HG02938 (cell line): Measurements from ENCODE around the gene NAB2.
"Not testable (repeated sequence)": the region's sequence is repeated elsewhere in the genome, so short reads cannot be mapped to it uniquely, and the experiment has no call there.

Experiments
- ATAC-seq: cut with Tn5 transposase; IDR thresholded peaks from one replicate; pipeline ENCODE4 v1.9.1; 2021; ENCODE audit warnings: mild to moderate bottlenecking, moderate library complexity; ENCODE audit not compliant: unreplicated experiment

NAB2 gene

GRCh38 chr12:57109207-57110103, 20.5 kb downstream of the NAB2 start:
- ATAC-seq, result no peak

DNA sequence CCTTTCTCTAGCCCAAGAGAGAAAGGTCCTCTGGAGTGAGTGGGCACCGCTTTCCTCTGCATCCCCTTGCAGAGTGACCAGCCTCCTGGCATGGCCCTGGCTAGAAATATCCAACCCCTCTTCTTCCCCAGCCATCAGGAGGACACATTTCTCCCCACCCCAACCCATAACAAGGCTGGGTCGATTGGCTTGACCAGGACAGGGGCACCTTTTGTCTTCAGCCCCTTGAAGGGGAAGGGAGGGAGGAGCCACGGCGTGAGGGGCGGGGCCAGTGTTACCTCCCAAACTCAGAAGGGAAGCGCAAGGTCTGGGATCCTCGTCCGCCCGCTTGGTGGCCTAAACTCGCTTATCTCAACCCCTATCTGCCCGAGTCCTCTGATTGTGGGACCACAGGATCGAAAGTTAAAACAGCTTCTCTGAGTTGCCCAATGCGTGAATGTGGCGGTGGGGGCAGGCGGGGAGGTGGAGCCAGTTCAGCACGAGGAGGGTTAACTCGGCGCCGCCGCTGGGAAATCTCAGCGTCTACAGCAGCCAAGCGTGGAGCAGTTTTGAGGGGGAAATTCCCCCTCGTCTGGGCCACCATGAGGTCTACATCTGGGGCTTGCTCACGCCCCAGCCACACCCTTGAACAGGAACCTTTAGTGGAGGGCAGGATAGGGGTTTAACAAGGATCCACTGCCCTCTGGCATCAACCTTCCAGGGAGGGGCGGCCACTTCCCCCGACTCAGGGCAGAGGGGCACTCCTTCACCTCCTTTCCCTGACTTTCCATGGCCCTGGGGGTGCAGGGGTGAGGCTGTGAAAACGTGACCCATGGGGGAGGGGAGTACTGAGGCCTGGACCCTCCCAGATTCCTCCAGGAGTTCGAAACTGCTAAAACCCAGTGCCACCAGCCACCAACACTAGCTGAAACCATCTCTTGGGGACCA, 21.5 kb downstream of the NAB2 start:
- peak; percentile 38 for ATAC-seq

- ATAC-seq, result peak; percentile 38
Measured at GRCh38 chr12:57111031-57111734, 22.3 kb downstream of the NAB2 start, which contains the start of gene STAT6. STAT6 (minus strand) TSS chr12:57111362; CDS start chr12:57108278, 3,084 bp downstream.

GRCh38 chr12:57112492-57113294, 23.8 kb downstream of the NAB2 start:
- peak; percentile 50 for ATAC-seq

DNA sequence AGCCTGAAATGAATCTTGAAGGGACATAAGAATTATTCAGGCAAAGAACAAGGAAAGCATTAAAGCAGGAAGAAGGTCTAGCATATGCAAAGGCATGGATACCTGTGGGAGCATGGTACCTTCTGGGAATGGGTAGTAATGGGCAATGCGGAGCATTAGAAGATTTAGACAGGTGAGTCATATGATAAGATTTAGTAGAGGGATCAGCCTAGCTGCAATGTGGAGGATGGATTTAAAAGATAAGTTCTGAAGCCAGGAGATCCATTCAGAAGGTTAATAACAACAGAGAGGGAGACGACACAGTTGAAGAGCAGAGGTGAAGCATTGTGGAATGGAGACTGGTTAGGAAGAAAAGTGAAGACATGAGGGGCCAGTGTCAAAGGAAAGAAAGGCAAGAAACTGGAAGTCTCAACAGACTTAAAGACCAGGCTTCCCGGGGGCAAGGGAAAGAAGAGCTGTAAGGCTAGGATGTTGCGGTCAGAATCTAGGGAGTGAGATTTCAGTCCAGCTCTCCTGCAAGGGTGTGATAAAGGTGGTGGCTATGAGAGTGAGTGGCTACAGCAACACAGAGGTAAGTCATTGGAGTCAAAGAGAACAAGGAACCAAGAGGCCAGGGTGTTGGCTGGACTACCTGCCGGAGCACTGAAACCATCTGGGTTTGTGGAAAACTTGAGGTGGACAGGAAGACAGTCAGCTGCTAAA, 27.8 kb downstream of the NAB2 start:
- ATAC-seq, result no peak

- no peak for ATAC-seq
Measured at GRCh38 chr12:57118711-57119271, 29.9 kb downstream of the NAB2 start.

GRCh38 chr12:57119294-57120085, 30.6 kb downstream of the NAB2 start:
- ATAC-seq, result no peak

GRCh38 chr12:57120718-57121117, 31.8 kb downstream of the NAB2 start:
- ATAC-seq, result not testable (repeated sequence)

DNA sequence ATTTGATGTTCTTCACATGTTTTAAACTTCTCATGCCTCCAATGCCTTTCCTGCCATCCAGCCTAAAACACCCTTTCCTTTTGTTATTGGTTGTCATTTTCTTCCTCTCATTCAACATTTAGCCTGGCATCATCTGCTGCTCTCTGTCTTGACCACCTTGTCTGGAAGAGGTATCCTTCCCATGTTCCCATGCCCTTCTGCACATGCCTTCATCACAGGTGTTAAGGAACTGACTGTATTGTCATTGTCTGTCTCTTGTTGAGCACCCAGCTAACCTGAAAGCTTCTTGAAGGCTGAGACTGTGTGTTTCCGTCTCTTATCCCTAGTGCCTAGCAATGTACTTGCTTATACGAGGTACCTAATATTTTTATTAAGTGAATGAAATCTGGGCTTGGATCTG, 34.9 kb downstream of the NAB2 start:
- no peak for ATAC-seq

DNA sequence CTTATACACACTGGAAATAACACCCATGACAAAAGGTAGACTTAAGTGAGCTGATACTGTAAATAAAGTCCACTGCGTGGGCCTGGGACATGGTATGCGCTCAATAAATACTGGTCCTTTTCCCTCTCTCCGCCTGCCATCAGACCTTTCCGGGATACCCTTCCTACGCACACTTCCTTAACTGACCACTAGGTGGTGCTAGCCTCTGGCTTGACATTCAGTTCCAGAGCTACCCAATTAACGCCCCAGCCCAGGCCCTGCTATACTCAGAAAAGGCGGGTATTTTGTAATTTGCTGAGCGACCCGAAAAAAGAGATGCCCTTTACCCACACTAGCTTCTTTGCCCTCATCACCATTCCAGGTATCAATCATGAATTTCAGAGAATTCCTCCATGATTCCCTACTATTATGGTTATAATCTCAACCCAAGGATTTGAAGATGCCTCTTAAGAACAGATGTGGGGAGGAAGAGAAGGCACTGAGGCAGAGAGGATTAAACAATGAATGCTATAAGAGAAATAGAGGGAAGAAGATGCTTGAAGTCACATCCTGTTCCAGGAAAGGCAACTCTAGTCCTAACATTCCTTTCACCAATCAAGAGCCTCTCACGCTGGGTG, 35.5 kb downstream of the NAB2 start:
- ATAC-seq, result no peak

- no peak for ATAC-seq
Measured at GRCh38 chr12:57126061-57126460, 37.1 kb downstream of the NAB2 start.

GRCh38 chr12:57126561-57126960, 37.6 kb downstream of the NAB2 start:
- no peak for ATAC-seq

DNA sequence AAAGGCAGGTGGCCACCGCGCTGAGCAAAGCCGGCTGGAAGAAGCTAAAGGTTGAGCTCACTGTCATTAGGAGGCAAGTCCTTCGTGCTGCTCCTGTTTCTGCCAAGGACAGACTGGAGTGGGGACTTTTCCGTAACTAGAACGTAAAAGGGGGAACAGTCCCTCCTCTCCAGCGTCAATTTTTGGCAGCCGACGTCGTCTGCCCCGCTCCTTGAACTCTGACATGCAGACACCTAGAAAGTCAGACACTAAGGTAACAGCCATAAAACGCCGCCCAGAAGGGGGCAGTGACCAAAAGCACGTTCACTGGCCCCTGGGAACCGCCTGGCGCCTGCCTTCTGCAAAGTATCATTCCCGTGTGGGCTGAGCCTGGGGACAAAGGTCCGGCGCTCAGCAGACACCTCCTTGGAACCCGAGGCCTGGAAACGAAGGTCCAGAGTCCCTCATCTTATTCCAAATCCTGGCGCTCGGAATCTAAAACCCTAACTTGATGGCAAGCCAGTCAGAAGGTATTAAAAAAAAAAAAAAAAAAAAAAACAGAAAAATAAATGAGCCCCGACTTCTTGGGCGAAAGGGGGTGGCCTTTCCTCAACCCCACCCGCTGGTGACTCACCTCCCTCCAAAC, 38.3 kb downstream of the NAB2 start:
- ATAC-seq, result no peak

DNA sequence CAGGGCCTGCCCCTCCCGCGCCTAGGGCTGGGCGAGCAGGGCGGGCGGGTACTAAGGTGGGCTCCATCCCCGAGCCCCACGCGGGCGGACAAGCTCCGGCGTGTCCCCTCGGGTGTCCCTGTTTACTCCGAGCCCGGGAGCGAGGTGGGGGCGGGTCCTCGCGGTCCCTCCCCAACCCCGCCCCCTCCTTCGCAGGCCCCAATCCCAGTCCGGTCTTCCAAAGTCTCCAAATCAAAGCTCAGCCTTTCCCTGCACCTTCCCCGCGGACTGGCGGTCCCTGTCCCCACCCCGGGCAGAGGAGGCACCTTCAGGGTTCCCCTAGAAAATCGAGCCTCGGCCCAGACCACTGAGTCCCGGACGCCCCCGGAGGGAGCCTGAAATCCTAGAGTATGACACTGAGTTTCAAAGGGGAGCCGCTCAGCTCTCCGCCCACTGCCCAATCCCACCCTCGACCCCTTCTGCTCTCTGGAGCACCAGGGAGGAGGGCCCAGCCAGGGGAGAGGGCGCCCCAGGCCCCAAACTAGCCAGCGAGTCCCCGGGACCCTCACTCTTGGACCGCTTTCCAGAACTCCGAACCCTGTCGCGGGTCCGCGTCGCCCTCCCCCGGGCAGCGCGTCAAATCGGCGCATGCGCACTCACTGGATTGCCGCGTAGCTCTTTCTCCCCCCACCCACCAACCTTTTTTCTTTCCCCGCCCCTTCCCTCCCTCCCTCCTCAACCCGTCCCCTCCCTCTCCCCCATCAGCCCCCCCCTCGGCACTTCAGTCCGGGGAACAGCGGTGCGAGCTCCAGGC, 39.0 kb downstream of the NAB2 start, which contains the start of gene LRP1:
LRP1 (plus strand) TSS at position 758 of the 793 bp plus-strand sequence. CDS start 482 bp downstream, outside the sequence.
- ATAC-seq, result no peak

- no peak for ATAC-seq
Measured at GRCh38 chr12:57128519-57129247, 39.8 kb downstream of the NAB2 start.

GRCh38 chr12:57129321-57129842, 40.5 kb downstream of the NAB2 start:
- no peak for ATAC-seq
